Lung microvascular endothelial cell (primary cell): ENCODE data around the gene DTWD1. TPM values are rescaled to one million over a fixed set of nuclear protein-coding genes. Genes with fewer than 3 reads are reported as not detected.
"Not testable (repeated sequence)": the region's sequence is repeated elsewhere in the genome, so short reads cannot be mapped to it uniquely, and the experiment has no call there.

ENCODE experiments used
- DNase-seq, 2 donors: peaks; one replicate each; pipeline versions ENCODE4 v3.0.0 to v3.0.0-alpha.2; 2010; ENCODE audit warnings: low read depth in 2 of 2
- total RNA-seq: library from RNA; depleted of rRNA; stranded (reverse); fragments of >200 nt; gene quantifications from 2 replicates; pipeline ENCODE4 v1.2.1, GENCODE V29; 2014

DTWD1 gene, protein sequence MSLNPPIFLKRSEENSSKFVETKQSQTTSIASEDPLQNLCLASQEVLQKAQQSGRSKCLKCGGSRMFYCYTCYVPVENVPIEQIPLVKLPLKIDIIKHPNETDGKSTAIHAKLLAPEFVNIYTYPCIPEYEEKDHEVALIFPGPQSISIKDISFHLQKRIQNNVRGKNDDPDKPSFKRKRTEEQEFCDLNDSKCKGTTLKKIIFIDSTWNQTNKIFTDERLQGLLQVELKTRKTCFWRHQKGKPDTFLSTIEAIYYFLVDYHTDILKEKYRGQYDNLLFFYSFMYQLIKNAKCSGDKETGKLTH
- 10.7 and 12.1 TPM in 2 replicates for total RNA-seq

DNA sequence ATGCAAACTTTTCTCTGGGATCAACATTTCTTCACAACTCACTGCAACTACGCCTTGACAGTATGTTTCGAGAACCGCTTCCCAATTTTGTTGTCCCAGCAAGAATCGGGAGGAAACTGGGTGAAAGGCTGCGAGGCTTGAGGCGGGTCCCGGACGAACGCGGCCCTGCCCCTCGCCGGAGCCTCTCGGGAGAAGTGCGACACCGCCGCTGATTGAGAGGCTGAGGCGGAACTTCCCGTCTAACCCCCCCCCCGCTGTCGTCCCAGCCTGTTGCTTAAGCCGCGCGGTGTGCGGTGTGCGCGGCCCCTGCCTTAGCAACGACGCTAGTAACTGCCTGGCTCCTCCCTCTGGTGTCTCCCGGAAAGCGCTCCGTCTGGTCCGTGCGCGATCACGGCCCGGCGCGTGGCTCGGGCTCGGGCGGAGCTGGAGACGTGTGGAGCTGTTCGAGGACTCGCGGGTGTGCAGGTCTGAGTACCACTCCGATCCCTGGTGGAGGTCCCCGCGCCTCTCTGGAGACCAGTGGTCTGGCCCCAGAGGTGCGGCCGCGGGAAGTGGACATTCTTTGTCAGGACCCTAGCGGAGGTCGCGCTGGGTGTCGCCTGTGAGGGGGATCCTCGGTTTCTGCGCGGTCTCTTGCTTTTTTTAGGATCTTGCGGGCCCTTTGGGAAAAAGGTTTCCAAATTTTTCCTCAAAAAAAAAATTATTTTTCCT, at the start of gene DTWD1, which contains the start of gene FAM227B:
Gene DTWD1, plus strand, starts transcription at position 391 of the 711 bp plus-strand sequence. CDS start 4,120 bp downstream, outside the sequence.
Gene FAM227B, minus strand, starts transcription at position 161 of the 711 bp plus-strand sequence. CDS start 5,647 bp downstream, outside the sequence.
- peak; percentile 99 for DNase-seq

DNA sequence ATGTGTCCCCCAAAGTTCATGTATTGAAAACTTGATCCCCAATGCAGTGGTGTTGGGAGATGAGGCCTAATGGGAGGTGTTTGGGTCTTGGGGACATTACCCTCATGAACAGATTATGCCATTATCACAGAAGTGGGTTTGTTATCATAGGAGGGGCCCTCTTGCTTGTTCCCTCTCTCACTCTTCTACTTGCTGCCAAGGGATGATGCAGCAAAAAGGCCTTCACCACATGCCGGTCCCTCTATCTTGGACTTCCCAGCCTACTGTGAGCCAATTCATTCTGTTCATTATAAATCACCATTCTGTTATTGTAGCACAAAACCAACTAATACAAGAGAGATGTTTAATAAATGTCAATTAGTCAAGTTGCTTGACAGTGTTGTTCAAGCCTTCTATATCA, 47.4 kb upstream of the DTWD1 start:
- no peak for DNase-seq

DNA sequence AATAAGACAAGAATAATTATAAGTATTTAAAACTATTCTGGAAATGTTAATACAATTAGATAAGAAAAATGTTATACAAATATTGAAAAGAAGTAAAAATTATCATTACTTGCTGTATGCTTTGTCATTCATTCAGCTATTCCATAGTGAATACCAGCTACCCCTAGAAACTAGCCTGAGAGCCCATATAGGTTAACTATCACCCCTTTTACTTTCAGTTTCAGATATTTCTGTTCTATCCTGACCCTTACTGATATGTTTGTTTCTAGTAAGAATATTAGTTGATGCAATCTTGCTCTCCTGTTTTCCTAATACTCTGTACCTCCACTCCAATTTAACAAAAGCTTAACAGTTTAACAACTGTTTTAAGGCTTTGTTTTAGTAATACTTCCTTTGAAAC, 31.8 kb upstream of the DTWD1 start:
- DNase-seq: no peak

- not testable (repeated sequence) for DNase-seq
Observed at GRCh38 chr15:49592829-49593316, 28.0 kb upstream of the DTWD1 start.

DNA sequence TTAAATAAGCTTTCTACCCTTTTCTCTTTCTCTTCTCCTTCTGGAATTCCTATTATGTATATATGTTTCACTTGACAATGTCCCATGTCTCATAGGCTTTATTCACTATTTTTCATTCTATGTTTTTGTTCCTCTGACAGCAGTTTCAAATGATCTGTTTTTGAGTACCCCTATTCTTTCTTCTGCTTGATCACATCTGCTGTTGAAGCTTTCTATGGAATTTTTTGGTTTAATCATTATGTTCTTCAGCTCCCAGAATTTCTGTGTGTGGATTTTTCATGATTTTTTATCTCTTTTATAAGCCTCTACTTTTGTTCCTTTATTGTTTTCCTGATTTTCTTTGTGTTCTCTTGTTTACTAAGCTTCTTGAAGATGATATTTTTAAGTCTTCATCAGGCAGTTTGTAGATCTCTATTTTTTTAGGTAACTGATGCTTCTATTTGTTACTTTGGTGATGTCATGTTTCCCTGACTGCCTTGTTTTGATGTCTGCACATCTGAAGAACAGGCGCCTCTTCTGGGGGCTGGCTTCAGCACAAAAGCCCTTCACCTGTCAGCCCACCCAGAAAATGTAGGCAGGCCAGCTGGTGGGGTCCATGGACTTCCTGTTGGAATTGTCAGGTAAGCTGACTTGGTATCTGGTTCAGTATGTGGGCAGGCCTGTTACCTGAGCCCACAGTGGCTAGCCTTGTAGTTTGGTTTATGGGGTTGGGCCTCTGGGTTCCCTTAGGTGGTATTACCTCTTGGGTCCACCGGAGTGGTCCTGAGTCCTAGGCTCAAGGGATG, 16.0 kb upstream of the DTWD1 start:
- no peak for DNase-seq

- no peak for DNase-seq
Observed at GRCh38 chr15:49605588-49605987, 15.3 kb upstream of the DTWD1 start.

DNA sequence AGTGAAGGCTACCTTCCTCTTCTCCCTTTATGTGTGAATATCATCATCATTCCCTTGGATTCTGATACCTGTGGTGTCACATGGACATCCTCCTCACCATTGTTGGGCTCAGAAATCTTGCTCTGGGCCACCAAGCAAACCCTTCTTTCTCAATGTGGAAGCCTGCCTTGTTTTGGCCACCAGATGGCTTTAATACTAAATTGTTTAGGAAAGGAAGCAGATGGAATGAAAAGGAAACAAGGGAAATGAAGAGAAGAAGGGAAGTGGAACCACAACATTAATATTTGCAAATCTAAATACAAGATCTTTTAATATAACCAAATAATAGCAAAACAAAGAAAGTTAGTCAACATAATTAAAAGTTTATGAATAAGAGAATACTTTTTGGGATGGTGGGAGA, 14.3 kb upstream of the DTWD1 start:
- DNase-seq: no peak

GRCh38 chr15:49610157-49610918, 10.5 kb upstream of the DTWD1 start:
- DNase-seq: no peak

GRCh38 chr15:49612240-49612639, 8.6 kb upstream of the DTWD1 start:
- DNase-seq: not testable (repeated sequence)

DNA sequence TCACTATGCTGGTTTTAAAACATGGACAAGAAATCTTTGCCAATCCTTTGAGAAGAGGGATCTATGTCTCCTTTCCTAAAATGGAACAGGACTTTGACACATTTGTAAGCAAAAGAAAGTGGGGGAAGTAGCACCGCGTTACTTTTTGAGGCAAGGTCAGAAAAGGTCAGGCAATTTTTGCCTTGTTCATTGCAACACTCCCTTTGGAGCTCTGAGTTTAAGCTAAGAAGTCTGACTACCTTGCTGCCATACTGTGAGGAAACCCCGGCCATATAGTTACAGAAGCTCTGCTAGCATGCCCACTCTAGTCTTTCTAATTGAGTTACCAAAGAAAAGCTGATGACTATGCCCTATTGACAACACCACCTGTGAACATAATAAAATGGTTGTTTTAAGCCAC, 1.6 kb upstream of the DTWD1 start:
- DNase-seq: no peak

GRCh38 chr15:49620199-49620598, 649 bp upstream of the DTWD1 start:
- DNase-seq: peak; percentile 58 to 66

- peak; percentile 21 to 33 for DNase-seq
Observed at GRCh38 chr15:49621401-49621811, 558 bp downstream of the DTWD1 start.

GRCh38 chr15:49621887-49622286, 1.0 kb downstream of the DTWD1 start:
- peak in 1 of 2 donors; percentile 3 for DNase-seq

GRCh38 chr15:49622561-49622960, 1.7 kb downstream of the DTWD1 start:
- peak in 1 of 2 donors; percentile 8 for DNase-seq

DNA sequence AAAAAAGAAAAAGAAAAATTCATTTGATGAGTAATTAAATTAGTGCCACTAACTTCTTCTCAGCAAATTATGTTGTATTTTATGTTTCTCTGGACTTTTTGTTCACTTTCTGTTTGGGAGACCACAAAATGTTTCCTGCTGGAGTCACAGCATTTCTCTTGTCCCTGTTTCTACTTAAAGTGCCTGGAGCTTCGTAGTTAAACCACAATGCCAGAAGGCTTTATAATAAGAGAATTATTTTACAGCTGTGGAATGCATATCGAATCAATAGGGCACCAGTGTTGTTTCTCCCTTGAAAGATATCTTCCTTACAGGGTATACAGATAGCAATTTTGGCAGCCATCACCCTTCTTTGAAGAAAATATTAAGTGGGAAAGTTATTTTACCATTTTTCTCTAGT, 3.2 kb downstream of the DTWD1 start:
- DNase-seq: no peak

DNA sequence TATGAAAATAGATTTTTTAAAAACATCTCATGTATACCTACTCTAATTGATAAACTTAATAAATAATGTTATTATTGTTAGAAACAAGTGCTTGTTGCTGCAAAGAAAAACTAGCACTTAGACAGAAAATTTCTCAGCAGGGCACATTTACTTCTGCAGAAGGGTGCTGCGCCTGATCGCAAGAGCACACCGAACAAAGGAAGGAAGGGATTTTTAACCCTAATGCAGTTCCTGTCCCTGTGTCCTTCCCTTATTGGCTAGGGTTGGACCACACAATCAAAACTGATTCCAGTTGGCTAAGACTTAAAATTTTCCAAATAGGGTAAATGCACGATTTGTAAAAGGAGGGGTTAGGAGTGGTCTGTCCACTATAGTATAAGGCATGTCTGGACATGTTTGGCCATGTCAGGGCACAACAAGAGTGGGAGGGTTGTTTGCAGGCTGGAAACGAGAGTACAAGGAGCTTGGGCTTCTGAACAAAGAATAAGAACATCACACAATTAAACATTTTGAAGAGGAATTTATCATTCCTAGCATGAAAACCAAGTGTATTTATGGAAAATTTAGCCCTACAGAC, 4.7 kb downstream of the DTWD1 start:
- no peak for DNase-seq

- DNase-seq: peak in 1 of 2 donors; percentile 68
Observed at GRCh38 chr15:49627407-49627877, 6.6 kb downstream of the DTWD1 start.

GRCh38 chr15:49628379-49628778, 7.5 kb downstream of the DTWD1 start:
- no peak for DNase-seq

GRCh38 chr15:49637857-49638256, 17.0 kb downstream of the DTWD1 start:
- no peak for DNase-seq

- DNase-seq: peak in 1 of 2 donors; percentile 16
Observed at GRCh38 chr15:49644364-49644794, 23.5 kb downstream of the DTWD1 start.
